ENCODE data around the gene ZMAT5. TPM values are rescaled to one million over a fixed set of nuclear protein-coding genes. Genes with fewer than 3 reads are reported as not detected.
"Not testable (repeated sequence)": the region's sequence is repeated elsewhere in the genome, so short reads cannot be mapped to it uniquely, and the experiment has no call there.

The ZMAT5 gene
- total RNA-seq, 1 donor from 2014 or later: 18.3 TPM

- Histone ChIP-seq H3K4me1 (no peaks in the 10 kb centered on the region), H3K4me3 (no peak overlapping the region), H3K27ac (no peak overlapping the region), H3K36me3 (peaks cover 3% of the 10 kb centered on the region), H3K27me3 (ENCODE audit: low read depth) (no peaks in the 10 kb centered on the region), H3K9me3 (no peaks in the 10 kb centered on the region)
- intact Hi-C loops (cut with DNase I): no loop called here
- TF ChIP-seq CTCF (IDR thresholded peaks at IDR 0.05): no peak
- ATAC-seq: no peak
- no peak for DNase-seq
These were observed 7.8 kb downstream of the ZMAT5 start for GRCh38 chr22:29758959-29759358.

- ATAC-seq: no peak
- no peaks in the 10 kb centered on the region for H3K9me3 ChIP-seq
- no peak for TF ChIP-seq CTCF (IDR thresholded peaks at IDR 0.05)
- H3K4me1 ChIP-seq: no peaks in the 10 kb centered on the region
- no peaks in the 10 kb centered on the region for H3K27me3 ChIP-seq (ENCODE audit: low read depth)
- peaks cover 8% of the 10 kb centered on the region for H3K36me3 ChIP-seq
- H3K4me3 ChIP-seq: no peak overlapping the region
- DNase-seq: no peak
- H3K27ac ChIP-seq: no peak overlapping the region
- intact Hi-C loops (cut with DNase I): no loop called here
These were observed 8.7 kb downstream of the ZMAT5 start for GRCh38 chr22:29758068-29758622.

- intact Hi-C loops (cut with DNase I): no loop called here
- no peak overlapping the region for H3K27ac ChIP-seq
- no peak for TF ChIP-seq CTCF (IDR thresholded peaks at IDR 0.05)
- H3K9me3 ChIP-seq: no peaks in the 10 kb centered on the region
- no peak overlapping the region for H3K4me3 ChIP-seq
- H3K36me3 ChIP-seq: peaks cover 8% of the 10 kb centered on the region
- ATAC-seq (no peak), DNase-seq (no peak)
- no peaks in the 10 kb centered on the region for H3K27me3 ChIP-seq (ENCODE audit: low read depth)
- no peaks in the 10 kb centered on the region for H3K4me1 ChIP-seq
These were observed 9.7 kb downstream of the ZMAT5 start for GRCh38 chr22:29757096-29757495.

GRCh38 chr22:29756341-29756740 lies 10.5 kb downstream of the ZMAT5 start:
- Histone ChIP-seq H3K27ac (no peak overlapping the region), H3K4me3 (no peak overlapping the region), H3K9me3 (no peaks in the 10 kb centered on the region), H3K36me3 (peaks cover 8% of the 10 kb centered on the region), H3K4me1 (no peaks in the 10 kb centered on the region), H3K27me3 (ENCODE audit: low read depth) (no peaks in the 10 kb centered on the region)
- DNase-seq (no peak), ATAC-seq (no peak)
- no peak for TF ChIP-seq CTCF (IDR thresholded peaks at IDR 0.05)
- intact Hi-C loops (cut with DNase I): no loop called here

GRCh38 chr22:29755889-29756288 lies 10.9 kb downstream of the ZMAT5 start:
- H3K4me3 ChIP-seq: no peak overlapping the region
- no peaks in the 10 kb centered on the region for H3K4me1 ChIP-seq
- TF ChIP-seq CTCF (IDR thresholded peaks at IDR 0.05): no peak
- no peaks in the 10 kb centered on the region for H3K27me3 ChIP-seq (ENCODE audit: low read depth)
- no peak for DNase-seq
- H3K9me3 ChIP-seq: no peaks in the 10 kb centered on the region
- no peak overlapping the region for H3K27ac ChIP-seq
- intact Hi-C loops (cut with DNase I): no loop called here
- no peak for ATAC-seq
- peaks cover 8% of the 10 kb centered on the region for H3K36me3 ChIP-seq

- H3K27ac ChIP-seq; H3K4me3 ChIP-seq; ATAC-seq; intact Hi-C loops (cut with DNase I); H3K4me1 ChIP-seq; H3K9me3 ChIP-seq; DNase-seq; H3K27me3 ChIP-seq (ENCODE audit: low read depth): not testable (repeated sequence)
- peaks cover 16% of the 10 kb centered on the region for H3K36me3 ChIP-seq
These were observed 12.0 kb downstream of the ZMAT5 start for GRCh38 chr22:29754658-29755395.

Measured in lower lobe of right lung (tissue), 2 donors.